OCI-LY7 (cell line): ENCODE measurements around the gene LRP10.

Experiments
- EZH2phosphoT487 ChIP-seq: fragments of 200-600 bp; sonication (generic); IDR thresholded peaks from 2 replicates; pipeline ENCODE4 v1.6.1; 2018; ENCODE audit warnings: low read depth, borderline replicate concordance, mild to moderate bottlenecking, mixed run types, antibody characterized with exemption, low read length, moderate library complexity, mixed read lengths
- TF ChIP-seq, protein P1 (sequence below): fragments of 200-600 bp; sonication (generic); conservative IDR thresholded peaks from 2 replicates; pipeline ENCODE4 v1.5.1; 2014; ENCODE audit warnings: mild to moderate bottlenecking, antibody characterized with exemption, low read length, moderate library complexity, mixed read lengths

DNA sequence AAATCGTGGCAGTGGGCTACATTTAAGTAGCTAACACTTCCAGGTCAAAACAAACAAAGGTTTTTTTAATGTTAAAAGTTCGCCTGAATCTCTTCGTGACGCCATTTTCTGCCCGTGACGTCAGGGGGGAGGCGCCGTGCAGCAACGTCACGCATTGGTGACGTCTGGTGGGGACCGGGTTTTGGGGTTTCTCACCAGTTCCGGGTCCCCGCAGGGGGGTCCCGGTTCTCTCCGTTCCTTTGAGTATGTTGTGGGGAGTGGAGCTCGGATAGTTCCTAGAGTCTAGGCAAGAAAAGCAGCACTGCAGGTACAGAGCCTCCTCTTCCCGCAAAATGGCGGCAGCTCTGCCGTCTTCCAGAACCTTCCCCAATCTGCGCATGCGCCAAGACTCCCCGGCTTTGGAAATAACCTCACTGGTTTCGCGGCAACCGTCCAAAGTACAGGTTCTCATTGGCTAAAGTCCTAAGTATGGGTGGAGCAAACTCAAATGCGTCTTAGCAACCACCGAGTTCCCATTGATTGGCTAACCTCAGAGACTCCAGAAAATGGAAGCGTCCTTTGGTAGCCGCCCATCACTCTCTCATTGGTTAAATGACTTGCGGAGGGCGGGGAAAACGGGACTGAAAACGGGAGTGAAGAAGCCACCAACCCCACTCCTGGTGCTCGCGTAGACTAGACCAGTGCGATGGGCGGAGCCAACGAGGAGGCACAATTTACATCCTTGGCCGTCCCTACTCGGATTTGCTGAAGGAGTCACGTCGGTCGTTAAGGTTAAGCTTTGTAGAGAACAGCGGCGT is 47.5 kb downstream of the LRP10 start, which contains the start of gene RBM23:
- TF ChIP-seq, protein P1, sequence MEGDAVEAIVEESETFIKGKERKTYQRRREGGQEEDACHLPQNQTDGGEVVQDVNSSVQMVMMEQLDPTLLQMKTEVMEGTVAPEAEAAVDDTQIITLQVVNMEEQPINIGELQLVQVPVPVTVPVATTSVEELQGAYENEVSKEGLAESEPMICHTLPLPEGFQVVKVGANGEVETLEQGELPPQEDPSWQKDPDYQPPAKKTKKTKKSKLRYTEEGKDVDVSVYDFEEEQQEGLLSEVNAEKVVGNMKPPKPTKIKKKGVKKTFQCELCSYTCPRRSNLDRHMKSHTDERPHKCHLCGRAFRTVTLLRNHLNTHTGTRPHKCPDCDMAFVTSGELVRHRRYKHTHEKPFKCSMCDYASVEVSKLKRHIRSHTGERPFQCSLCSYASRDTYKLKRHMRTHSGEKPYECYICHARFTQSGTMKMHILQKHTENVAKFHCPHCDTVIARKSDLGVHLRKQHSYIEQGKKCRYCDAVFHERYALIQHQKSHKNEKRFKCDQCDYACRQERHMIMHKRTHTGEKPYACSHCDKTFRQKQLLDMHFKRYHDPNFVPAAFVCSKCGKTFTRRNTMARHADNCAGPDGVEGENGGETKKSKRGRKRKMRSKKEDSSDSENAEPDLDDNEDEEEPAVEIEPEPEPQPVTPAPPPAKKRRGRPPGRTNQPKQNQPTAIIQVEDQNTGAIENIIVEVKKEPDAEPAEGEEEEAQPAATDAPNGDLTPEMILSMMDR: no peak
- TF ChIP-seq EZH2phosphoT487: no peak
